ENCODE results near the gene TRIP4. TPM values are rescaled to one million over a fixed set of nuclear protein-coding genes. Genes with fewer than 3 reads are reported as not detected.

The TRIP4 gene
- total RNA-seq, 1 experiment from 2014 or later: 21.7 TPM

- H3K79me2 ChIP-seq (ENCODE audit: insufficient read depth, low read length): no peaks in the 10 kb centered on the region
- no peaks in the 10 kb centered on the region for H4K20me1 ChIP-seq (ENCODE audit: control insufficient read depth, insufficient read depth, insufficient read length)
- no peak overlapping the region for H3K4ac ChIP-seq (ENCODE audit: low read depth, low read length)
- H3K14ac ChIP-seq (ENCODE audit: insufficient read depth, low read length): no peak overlapping the region
- H2BK15ac ChIP-seq (ENCODE audit: low read depth, low read length): no peak overlapping the region
- no peak overlapping the region for H4K91ac ChIP-seq (ENCODE audit: insufficient read length, low read depth, low read length)
- no peaks in the 10 kb centered on the region for H3K23me2 ChIP-seq (ENCODE audit: insufficient read length, low read depth, low read length, poor library complexity, severe bottlenecking)
- no peak overlapping the region for H3K18ac ChIP-seq (ENCODE audit: insufficient read length, low read depth, low read length)
- H2BK120ac ChIP-seq (ENCODE audit: low read depth, low read length, poor library complexity, severe bottlenecking): no peak overlapping the region
- no peak overlapping the region for H3K56ac ChIP-seq (ENCODE audit: insufficient read length, low read depth, low read length)
- Mint-ChIP-seq H3K36me3 (ENCODE audit: insufficient read depth in 1 of 3, low read depth in 3 of 3) (peaks cover 5 to 54% (median 14%) of the 10 kb centered on the region in 3 experiments; a peak in 5 of 7 replicates), H3K27me3 (ENCODE audit: low read depth) (peaks cover 2% of the 10 kb centered on the region; the same call in 1 of the 2 replicates), H3K27ac (no peak overlapping the region), H3K4me3 (no peak overlapping the region), H3K4me1 (peaks cover 8 to 9% of the 10 kb centered on the region in 2 experiments), H3K9me3 (no peaks in the 10 kb centered on the region)
- H3K27me3 ChIP-seq (ENCODE audit: insufficient read depth, low read length): no peaks in the 10 kb centered on the region
- TF ChIP-seq, protein P1, sequence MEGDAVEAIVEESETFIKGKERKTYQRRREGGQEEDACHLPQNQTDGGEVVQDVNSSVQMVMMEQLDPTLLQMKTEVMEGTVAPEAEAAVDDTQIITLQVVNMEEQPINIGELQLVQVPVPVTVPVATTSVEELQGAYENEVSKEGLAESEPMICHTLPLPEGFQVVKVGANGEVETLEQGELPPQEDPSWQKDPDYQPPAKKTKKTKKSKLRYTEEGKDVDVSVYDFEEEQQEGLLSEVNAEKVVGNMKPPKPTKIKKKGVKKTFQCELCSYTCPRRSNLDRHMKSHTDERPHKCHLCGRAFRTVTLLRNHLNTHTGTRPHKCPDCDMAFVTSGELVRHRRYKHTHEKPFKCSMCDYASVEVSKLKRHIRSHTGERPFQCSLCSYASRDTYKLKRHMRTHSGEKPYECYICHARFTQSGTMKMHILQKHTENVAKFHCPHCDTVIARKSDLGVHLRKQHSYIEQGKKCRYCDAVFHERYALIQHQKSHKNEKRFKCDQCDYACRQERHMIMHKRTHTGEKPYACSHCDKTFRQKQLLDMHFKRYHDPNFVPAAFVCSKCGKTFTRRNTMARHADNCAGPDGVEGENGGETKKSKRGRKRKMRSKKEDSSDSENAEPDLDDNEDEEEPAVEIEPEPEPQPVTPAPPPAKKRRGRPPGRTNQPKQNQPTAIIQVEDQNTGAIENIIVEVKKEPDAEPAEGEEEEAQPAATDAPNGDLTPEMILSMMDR (conservative IDR thresholded peaks at IDR 0.05): no peak
- H3T11ph ChIP-seq (ENCODE audit: low read length): no peak overlapping the region
- H2BK20ac ChIP-seq (ENCODE audit: low read depth, low read length, poor library complexity, severe bottlenecking): no peak overlapping the region
- H2AFZ ChIP-seq (ENCODE audit: low read length): no peak overlapping the region
- H3K4me2 ChIP-seq (ENCODE audit: insufficient read depth, insufficient read length, low read length): no peak overlapping the region
- H3K79me1 ChIP-seq (ENCODE audit: insufficient read depth, low read depth, low read length, poor library complexity, severe bottlenecking): no peaks in the 10 kb centered on the region
- H3K9ac ChIP-seq (ENCODE audit: extremely low read depth, insufficient read length, low read length): no peak overlapping the region
- no peaks in the 10 kb centered on the region for H3K9me3 ChIP-seq (ENCODE audit: control insufficient read depth, low read depth, low read length)
- H2BK5ac ChIP-seq (ENCODE audit: insufficient read length, low read length): no peak overlapping the region
- H4K5ac ChIP-seq (ENCODE audit: insufficient read length, low read depth, low read length): no peak overlapping the region
- no peak for DNase-seq
- no peak overlapping the region for H3K27ac ChIP-seq (ENCODE audit: insufficient read length, low read depth, low read length)
- H4K8ac ChIP-seq (replicated peaks; ENCODE audit: insufficient read length, low read depth, low read length): no peak overlapping the region
- H2BK12ac ChIP-seq (ENCODE audit: insufficient read length, low read depth, low read length): no peak overlapping the region
- H3K23ac ChIP-seq (ENCODE audit: insufficient read length, low read depth, low read length): no peak overlapping the region
- no peaks in the 10 kb centered on the region for H3K4me1 ChIP-seq (ENCODE audit: insufficient read depth, low read length)
- no peak overlapping the region for H2AK5ac ChIP-seq (ENCODE audit: insufficient read length, low read length)
- no CpG with 5 or more reads among the region's 3 CpGs for WGBS (ENCODE audit: extremely low coverage, insufficient read length, low lambda C conversion rate)
Observed at GRCh38 chr15:64425221-64425620, 37.6 kb downstream of the TRIP4 start.
